ENCODE measurements around the gene HCN3. TPM values are rescaled to one million over a fixed set of nuclear protein-coding genes. Genes with fewer than 3 reads are reported as not detected.

Gene HCN3
- total and polyA plus RNA-seq, 2 of the 13 experiments (the other 11 are each of a cell fraction or from before 2014, with no cell fraction given): 2.4 to 10.2 TPM

DNA sequence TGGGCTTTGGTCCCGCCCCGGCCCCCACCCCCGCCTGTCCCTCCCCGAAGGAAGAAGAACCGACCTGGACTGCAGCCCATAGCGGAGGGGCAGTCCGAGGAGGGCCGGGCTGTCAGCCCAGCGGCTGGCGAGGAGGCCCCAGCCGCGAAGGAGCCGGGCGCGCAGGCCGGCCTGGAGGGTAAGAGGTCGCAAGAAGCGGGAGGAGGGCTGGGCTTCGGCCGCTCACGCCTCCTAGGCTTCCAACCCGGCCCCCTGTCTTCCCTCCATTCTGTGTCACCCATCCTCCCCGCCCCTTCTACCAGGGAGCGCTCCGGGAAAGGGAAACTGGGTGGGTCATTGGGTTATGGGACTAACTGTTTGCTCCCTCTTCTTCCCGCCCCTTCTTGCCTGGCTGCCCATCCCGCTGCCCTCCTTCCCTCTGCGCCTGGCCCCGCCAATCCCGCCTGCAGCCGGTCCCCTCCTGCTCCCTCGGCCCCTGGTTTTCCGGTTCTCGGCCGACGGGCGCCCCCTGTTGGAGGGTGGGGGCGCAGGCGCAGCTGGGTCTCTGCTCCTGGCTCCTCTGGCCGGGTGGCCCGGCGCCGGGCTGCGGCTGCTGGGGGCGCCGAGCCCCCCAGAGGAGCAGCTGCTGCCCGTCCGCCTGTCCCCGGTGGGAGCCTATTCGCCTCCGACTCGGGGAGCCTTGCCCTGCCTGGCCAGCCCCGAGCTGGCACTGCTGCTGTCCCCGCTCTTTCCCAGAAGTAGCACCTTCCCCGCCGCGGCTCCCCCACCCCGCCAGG is 45.9 kb downstream of the HCN3 start (continued):
- TF ChIP-seq, protein P1, sequence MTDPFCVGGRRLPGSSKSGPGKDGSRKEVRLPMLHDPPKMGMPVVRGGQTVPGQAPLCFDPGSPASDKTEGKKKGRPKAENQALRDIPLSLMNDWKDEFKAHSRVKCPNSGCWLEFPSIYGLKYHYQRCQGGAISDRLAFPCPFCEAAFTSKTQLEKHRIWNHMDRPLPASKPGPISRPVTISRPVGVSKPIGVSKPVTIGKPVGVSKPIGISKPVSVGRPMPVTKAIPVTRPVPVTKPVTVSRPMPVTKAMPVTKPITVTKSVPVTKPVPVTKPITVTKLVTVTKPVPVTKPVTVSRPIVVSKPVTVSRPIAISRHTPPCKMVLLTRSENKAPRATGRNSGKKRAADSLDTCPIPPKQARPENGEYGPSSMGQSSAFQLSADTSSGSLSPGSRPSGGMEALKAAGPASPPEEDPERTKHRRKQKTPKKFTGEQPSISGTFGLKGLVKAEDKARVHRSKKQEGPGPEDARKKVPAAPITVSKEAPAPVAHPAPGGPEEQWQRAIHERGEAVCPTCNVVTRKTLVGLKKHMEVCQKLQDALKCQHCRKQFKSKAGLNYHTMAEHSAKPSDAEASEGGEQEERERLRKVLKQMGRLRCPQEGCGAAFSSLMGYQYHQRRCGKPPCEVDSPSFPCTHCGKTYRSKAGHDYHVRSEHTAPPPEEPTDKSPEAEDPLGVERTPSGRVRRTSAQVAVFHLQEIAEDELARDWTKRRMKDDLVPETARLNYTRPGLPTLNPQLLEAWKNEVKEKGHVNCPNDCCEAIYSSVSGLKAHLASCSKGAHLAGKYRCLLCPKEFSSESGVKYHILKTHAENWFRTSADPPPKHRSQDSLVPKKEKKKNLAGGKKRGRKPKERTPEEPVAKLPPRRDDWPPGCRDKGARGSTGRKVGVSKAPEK (CRISPR knock-in tag; IDR thresholded peaks at IDR 0.05; ENCODE audit: borderline replicate concordance): no peak
- TF ChIP-seq, protein P2, sequence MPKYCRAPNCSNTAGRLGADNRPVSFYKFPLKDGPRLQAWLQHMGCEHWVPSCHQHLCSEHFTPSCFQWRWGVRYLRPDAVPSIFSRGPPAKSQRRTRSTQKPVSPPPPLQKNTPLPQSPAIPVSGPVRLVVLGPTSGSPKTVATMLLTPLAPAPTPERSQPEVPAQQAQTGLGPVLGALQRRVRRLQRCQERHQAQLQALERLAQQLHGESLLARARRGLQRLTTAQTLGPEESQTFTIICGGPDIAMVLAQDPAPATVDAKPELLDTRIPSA (CRISPR knock-in tag; IDR thresholded peaks at IDR 0.05; ENCODE audit: borderline replicate concordance): 0 out of 2 replicates have a peak, but pooled peaks have one; percentile 7
- TF ChIP-seq, protein P3, sequence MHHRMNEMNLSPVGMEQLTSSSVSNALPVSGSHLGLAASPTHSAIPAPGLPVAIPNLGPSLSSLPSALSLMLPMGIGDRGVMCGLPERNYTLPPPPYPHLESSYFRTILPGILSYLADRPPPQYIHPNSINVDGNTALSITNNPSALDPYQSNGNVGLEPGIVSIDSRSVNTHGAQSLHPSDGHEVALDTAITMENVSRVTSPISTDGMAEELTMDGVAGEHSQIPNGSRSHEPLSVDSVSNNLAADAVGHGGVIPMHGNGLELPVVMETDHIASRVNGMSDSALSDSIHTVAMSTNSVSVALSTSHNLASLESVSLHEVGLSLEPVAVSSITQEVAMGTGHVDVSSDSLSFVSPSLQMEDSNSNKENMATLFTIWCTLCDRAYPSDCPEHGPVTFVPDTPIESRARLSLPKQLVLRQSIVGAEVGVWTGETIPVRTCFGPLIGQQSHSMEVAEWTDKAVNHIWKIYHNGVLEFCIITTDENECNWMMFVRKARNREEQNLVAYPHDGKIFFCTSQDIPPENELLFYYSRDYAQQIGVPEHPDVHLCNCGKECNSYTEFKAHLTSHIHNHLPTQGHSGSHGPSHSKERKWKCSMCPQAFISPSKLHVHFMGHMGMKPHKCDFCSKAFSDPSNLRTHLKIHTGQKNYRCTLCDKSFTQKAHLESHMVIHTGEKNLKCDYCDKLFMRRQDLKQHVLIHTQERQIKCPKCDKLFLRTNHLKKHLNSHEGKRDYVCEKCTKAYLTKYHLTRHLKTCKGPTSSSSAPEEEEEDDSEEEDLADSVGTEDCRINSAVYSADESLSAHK (CRISPR knock-in tag; IDR thresholded peaks at IDR 0.05; ENCODE audit: borderline replicate concordance): no peak
- TF ChIP-seq, protein P4, sequence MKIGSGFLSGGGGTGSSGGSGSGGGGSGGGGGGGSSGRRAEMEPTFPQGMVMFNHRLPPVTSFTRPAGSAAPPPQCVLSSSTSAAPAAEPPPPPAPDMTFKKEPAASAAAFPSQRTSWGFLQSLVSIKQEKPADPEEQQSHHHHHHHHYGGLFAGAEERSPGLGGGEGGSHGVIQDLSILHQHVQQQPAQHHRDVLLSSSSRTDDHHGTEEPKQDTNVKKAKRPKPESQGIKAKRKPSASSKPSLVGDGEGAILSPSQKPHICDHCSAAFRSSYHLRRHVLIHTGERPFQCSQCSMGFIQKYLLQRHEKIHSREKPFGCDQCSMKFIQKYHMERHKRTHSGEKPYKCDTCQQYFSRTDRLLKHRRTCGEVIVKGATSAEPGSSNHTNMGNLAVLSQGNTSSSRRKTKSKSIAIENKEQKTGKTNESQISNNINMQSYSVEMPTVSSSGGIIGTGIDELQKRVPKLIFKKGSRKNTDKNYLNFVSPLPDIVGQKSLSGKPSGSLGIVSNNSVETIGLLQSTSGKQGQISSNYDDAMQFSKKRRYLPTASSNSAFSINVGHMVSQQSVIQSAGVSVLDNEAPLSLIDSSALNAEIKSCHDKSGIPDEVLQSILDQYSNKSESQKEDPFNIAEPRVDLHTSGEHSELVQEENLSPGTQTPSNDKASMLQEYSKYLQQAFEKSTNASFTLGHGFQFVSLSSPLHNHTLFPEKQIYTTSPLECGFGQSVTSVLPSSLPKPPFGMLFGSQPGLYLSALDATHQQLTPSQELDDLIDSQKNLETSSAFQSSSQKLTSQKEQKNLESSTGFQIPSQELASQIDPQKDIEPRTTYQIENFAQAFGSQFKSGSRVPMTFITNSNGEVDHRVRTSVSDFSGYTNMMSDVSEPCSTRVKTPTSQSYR (CRISPR knock-in tag; IDR thresholded peaks at IDR 0.05; ENCODE audit: borderline replicate concordance): no peak; the same call in 1 of the 2 replicates
- TF ChIP-seq, protein P5, sequence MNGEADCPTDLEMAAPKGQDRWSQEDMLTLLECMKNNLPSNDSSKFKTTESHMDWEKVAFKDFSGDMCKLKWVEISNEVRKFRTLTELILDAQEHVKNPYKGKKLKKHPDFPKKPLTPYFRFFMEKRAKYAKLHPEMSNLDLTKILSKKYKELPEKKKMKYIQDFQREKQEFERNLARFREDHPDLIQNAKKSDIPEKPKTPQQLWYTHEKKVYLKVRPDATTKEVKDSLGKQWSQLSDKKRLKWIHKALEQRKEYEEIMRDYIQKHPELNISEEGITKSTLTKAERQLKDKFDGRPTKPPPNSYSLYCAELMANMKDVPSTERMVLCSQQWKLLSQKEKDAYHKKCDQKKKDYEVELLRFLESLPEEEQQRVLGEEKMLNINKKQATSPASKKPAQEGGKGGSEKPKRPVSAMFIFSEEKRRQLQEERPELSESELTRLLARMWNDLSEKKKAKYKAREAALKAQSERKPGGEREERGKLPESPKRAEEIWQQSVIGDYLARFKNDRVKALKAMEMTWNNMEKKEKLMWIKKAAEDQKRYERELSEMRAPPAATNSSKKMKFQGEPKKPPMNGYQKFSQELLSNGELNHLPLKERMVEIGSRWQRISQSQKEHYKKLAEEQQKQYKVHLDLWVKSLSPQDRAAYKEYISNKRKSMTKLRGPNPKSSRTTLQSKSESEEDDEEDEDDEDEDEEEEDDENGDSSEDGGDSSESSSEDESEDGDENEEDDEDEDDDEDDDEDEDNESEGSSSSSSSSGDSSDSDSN (CRISPR knock-in tag; IDR thresholded peaks at IDR 0.05): peak; percentile 72
- TF ChIP-seq, protein P6, sequence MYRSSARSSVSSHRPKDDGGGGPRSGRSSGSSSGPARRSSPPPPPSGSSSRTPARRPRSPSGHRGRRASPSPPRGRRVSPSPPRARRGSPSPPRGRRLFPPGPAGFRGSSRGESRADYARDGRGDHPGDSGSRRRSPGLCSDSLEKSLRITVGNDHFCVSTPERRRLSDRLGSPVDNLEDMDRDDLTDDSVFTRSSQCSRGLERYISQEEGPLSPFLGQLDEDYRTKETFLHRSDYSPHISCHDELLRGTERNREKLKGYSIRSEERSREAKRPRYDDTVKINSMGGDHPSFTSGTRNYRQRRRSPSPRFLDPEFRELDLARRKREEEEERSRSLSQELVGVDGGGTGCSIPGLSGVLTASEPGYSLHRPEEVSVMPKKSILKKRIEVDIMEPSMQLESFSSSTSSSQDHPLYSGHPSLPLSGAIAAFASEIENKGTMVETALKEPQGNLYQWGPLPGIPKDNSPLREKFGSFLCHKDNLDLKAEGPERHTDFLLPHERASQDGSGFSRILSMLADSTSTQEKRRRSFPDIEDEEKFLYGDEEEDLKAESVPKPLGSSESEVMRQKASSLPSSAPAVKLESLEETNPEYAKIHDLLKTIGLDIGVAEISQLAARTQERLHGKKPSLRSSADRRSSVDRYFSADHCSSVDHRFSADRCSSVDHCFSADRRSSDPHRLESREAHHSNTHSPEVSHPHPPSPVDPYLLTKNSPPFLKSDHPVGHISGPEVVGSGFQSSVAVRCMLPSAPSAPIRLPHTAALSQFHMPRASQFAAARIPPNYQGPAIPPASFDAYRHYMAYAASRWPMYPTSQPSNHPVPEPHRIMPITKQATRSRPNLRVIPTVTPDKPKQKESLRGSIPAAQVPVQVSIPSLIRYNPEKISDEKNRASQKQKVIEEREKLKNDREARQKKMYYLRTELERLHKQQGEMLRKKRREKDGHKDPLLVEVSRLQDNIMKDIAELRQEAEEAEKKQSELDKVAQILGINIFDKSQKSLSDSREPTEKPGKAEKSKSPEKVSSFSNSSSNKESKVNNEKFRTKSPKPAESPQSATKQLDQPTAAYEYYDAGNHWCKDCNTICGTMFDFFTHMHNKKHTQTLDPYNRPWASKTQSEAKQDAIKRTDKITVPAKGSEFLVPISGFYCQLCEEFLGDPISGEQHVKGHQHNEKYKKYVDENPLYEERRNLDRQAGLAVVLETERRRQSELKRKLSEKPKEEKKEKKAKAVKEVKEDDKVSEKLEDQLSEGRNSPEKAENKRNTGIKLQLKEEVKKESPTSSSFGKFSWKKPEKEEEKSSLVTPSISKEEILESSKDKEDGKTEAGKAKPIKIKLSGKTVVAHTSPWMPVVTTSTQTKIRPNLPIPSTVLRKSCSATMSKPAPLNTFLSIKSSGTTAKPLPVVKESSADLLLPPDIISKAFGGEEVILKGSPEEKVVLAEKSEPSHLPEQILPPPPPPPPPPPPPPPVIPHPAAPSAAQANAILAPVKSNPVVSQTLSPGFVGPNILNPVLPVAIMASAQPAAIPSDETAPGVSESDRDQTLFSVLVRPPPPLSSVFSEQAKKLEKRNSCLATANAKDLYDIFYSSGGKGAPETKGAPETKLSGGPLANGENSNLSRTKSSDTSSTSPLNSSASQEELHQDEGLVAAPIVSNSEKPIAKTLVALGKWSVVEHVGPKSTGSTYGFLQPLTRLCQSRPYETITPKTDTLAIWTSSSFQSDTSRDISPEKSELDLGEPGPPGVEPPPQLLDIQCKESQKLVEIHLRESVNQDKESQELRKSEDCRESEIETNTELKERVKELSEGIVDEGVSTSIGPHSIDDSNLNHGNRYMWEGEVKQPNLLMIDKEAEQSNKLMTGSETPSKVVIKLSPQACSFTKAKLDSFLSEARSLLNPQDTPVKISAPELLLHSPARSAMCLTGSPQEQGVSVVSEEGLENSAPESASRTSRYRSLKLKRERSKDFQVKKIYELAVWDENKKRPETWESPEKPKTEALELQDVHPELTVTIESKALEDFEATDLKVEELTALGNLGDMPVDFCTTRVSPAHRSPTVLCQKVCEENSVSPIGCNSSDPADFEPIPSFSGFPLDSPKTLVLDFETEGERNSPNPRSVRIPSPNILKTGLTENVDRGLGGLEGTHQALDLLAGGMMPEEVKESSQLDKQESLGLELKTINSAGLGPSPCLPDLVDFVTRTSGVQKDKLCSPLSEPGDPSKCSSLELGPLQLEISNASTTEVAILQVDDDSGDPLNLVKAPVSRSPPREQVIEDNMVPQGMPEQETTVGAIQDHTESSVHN (CRISPR knock-in tag; IDR thresholded peaks at IDR 0.05): no peak
